BLaER1 (cell line): ENCODE measurements around the gene GAS6.
A peak's percentile ranks its signal among the peaks of the same experiment; 100 is the strongest.

ENCODE experiments used
- H3K27ac ChIP-seq: shearing (Covaris generic); formaldehyde crosslinking; 2 replicates; pipeline ENCODE4 v1.8.1; 2022
- H3K27me3 ChIP-seq: shearing (Covaris generic); formaldehyde crosslinking; 2 replicates; pipeline ENCODE4 v1.8.1; 2022
- H3K36me3 ChIP-seq: shearing (Covaris generic); formaldehyde crosslinking; 2 replicates; pipeline ENCODE4 v1.8.1; 2022
- H3K4me1 ChIP-seq: shearing (Covaris generic); formaldehyde crosslinking; 2 replicates; pipeline ENCODE4 v1.8.1; 2022
- H3K4me2 ChIP-seq: shearing (Covaris generic); formaldehyde crosslinking; 2 replicates; pipeline ENCODE4 v1.8.1; 2022
- H3K4me3 ChIP-seq: shearing (Covaris generic); formaldehyde crosslinking; 2 replicates; pipeline ENCODE4 v1.8.1; 2022
- H3K9ac ChIP-seq: shearing (Covaris generic); formaldehyde crosslinking; 2 replicates; pipeline ENCODE4 v1.8.1; 2022
- H3K9me3 ChIP-seq: shearing (Covaris generic); formaldehyde crosslinking; 2 replicates; pipeline ENCODE4 v1.8.1; 2022
- H4K20me1 ChIP-seq: shearing (Covaris generic); formaldehyde crosslinking; 2 replicates; pipeline ENCODE4 v1.8.1; 2022
- Cebpa-rat ChIP-seq: shearing (Covaris generic); IDR thresholded peaks from 2 replicates; pipeline ENCODE4 v1.8.1; 2022

The GAS6 gene

GRCh38 chr13:113860665-113861432 lies 3.0 kb downstream of the GAS6 start:
- H3K27ac ChIP-seq = no peak overlapping the region
- no peak for TF ChIP-seq Cebpa-rat
- peaks cover 71% of the 10 kb centered on the region for H3K27me3 ChIP-seq
- H3K9ac ChIP-seq = no peak overlapping the region
- no peaks in the 10 kb centered on the region for H3K36me3 ChIP-seq
- no peak overlapping the region; the same call in 1 of the 2 replicates for H3K4me2 ChIP-seq
- H3K4me3 ChIP-seq = no peak overlapping the region
- H3K9me3 ChIP-seq = peaks cover 8% of the 10 kb centered on the region; the same call in 1 of the 2 replicates
- H3K4me1 ChIP-seq = peaks cover 34% of the 10 kb centered on the region
- H4K20me1 ChIP-seq = peaks cover 78% of the 10 kb centered on the region

GRCh38 chr13:113860051-113860664 lies 3.7 kb downstream of the GAS6 start:
- TF ChIP-seq Cebpa-rat = no peak
- Histone ChIP-seq H3K36me3 (no peaks in the 10 kb centered on the region), H3K27ac (no peak overlapping the region), H3K9me3 (peaks cover 7% of the 10 kb centered on the region; the same call in 1 of the 2 replicates), H3K4me1 (peaks cover 41% of the 10 kb centered on the region), H3K9ac (no peak overlapping the region), H3K27me3 (peaks cover 67% of the 10 kb centered on the region), H3K4me2 (no peak overlapping the region), H3K4me3 (no peak overlapping the region), H4K20me1 (peaks cover 84% of the 10 kb centered on the region)

GRCh38 chr13:113859311-113860050 lies 4.4 kb downstream of the GAS6 start:
- H3K9me3 ChIP-seq = no peaks in the 10 kb centered on the region
- H3K27me3 ChIP-seq = peaks cover 60% of the 10 kb centered on the region
- TF ChIP-seq Cebpa-rat = no peak
- H3K4me1 ChIP-seq = peaks cover 46% of the 10 kb centered on the region
- H3K9ac ChIP-seq = no peak overlapping the region
- H3K27ac ChIP-seq = no peak overlapping the region
- H4K20me1 ChIP-seq = peaks cover 84% of the 10 kb centered on the region
- H3K36me3 ChIP-seq = no peaks in the 10 kb centered on the region
- H3K4me3 ChIP-seq = no peak overlapping the region
- no peak overlapping the region for H3K4me2 ChIP-seq

GRCh38 chr13:113857531-113858195 lies 6.2 kb downstream of the GAS6 start:
- Histone ChIP-seq H3K27ac (no peak overlapping the region), H3K9ac (no peak overlapping the region), H3K4me2 (no peak overlapping the region)

GRCh38 chr13:113856716-113857065 lies 7.2 kb downstream of the GAS6 start:
- Histone ChIP-seq H3K36me3 (no peaks in the 10 kb centered on the region), H3K27me3 (peaks cover 32% of the 10 kb centered on the region), H3K4me1 (peaks cover 56% of the 10 kb centered on the region), H3K9ac (no peak overlapping the region), H3K27ac (no peak overlapping the region), H4K20me1 (peaks cover 85% of the 10 kb centered on the region), H3K4me2 (no peak overlapping the region), H3K4me3 (no peak overlapping the region), H3K9me3 (no peaks in the 10 kb centered on the region)
- TF ChIP-seq Cebpa-rat = no peak

More at GRCh38 chr13:113857531-113858195, 6.2 kb downstream of the GAS6 start:
- no peak for TF ChIP-seq Cebpa-rat
- peaks cover 85% of the 10 kb centered on the region for H4K20me1 ChIP-seq
- peaks cover 54% of the 10 kb centered on the region for H3K4me1 ChIP-seq
- H3K27me3 ChIP-seq = peaks cover 42% of the 10 kb centered on the region
- H3K36me3 ChIP-seq = no peaks in the 10 kb centered on the region
- no peaks in the 10 kb centered on the region for H3K9me3 ChIP-seq
- H3K4me3 ChIP-seq = no peak overlapping the region

GRCh38 chr13:113855931-113856715 lies 7.8 kb downstream of the GAS6 start:
- H3K9me3 ChIP-seq = no peaks in the 10 kb centered on the region
- no peaks in the 10 kb centered on the region for H3K36me3 ChIP-seq
- H3K27ac ChIP-seq = no peak overlapping the region
- H3K4me2 ChIP-seq = peak overlapping the region; percentile 88
- peaks cover 83% of the 10 kb centered on the region for H4K20me1 ChIP-seq
- TF ChIP-seq Cebpa-rat = no peak
- no peak overlapping the region for H3K9ac ChIP-seq
- no peak overlapping the region for H3K4me3 ChIP-seq
- peaks cover 56% of the 10 kb centered on the region for H3K4me1 ChIP-seq
- peaks cover 26% of the 10 kb centered on the region for H3K27me3 ChIP-seq

GRCh38 chr13:113855012-113855921 lies 8.6 kb downstream of the GAS6 start:
- no peak for TF ChIP-seq Cebpa-rat
- H3K9ac ChIP-seq = no peak overlapping the region
- H3K36me3 ChIP-seq = no peaks in the 10 kb centered on the region
- peaks cover 79% of the 10 kb centered on the region for H4K20me1 ChIP-seq
- no peak overlapping the region for H3K27ac ChIP-seq
- peaks cover 22% of the 10 kb centered on the region for H3K27me3 ChIP-seq
- H3K4me1 ChIP-seq = peaks cover 49% of the 10 kb centered on the region
- H3K4me3 ChIP-seq = peak overlapping the region; percentile 31; the same call in 1 of the 2 replicates
- H3K4me2 ChIP-seq = peak overlapping the region; percentile 88
- no peaks in the 10 kb centered on the region for H3K9me3 ChIP-seq
